Astrocyte (in vitro differentiated cells and primary cell): Measurements from ENCODE around the gene C1orf21. TPM values are rescaled to one million over a fixed set of nuclear protein-coding genes. Genes with fewer than 3 reads are reported as not detected.

ENCODE experiments used
- DNase-seq: peaks from one replicate; pipeline ENCODE4 v3.0.0-alpha.2; 2010; ENCODE audit warnings: low read depth
- FAIRE-seq: peaks from 2 replicates; lab custom pipeline; 2011; peaks lifted over from hg19 to GRCh38; lab: Jason Lieb, UNC
- H2AFZ ChIP-seq: 2 replicates; pipeline ENCODE4 v1.6.0; 2012; ENCODE audit warnings: low read depth, low read length, inconsistent platforms
- H3K27ac ChIP-seq: 2 replicates; pipeline ENCODE4 v1.5.1; 2011; ENCODE audit warnings: low read depth, low read length, inconsistent platforms
- H3K27me3 ChIP-seq: 2 replicates; pipeline ENCODE4 v1.6.0; 2011; ENCODE audit warnings: low read length, inconsistent platforms; ENCODE audit not compliant: insufficient read depth
- H3K36me3 ChIP-seq: 2 replicates; pipeline ENCODE4 v1.5.1; 2011; ENCODE audit warnings: low read length, inconsistent platforms; ENCODE audit not compliant: insufficient read depth
- H3K4me1 ChIP-seq: 2 replicates; pipeline ENCODE4 v1.5.1; 2011; ENCODE audit warnings: low read length, inconsistent platforms; ENCODE audit not compliant: insufficient read depth
- H3K4me2 ChIP-seq: 2 replicates; pipeline ENCODE4 v1.6.0; 2012; ENCODE audit warnings: low read length, inconsistent platforms
- H3K4me3 ChIP-seq: 2 replicates; pipeline ENCODE4 v1.5.1; 2011; ENCODE audit warnings: low read depth, mild to moderate bottlenecking, low read length, inconsistent platforms; ENCODE audit not compliant: insufficient read depth
- H3K79me2 ChIP-seq: 2 replicates; pipeline ENCODE4 v1.6.0; 2012; ENCODE audit warnings: mild to moderate bottlenecking, low read length, inconsistent platforms; ENCODE audit not compliant: insufficient read depth
- H3K9ac ChIP-seq: 2 replicates; pipeline ENCODE4 v1.6.0; 2012; ENCODE audit warnings: mild to moderate bottlenecking, low read length, inconsistent platforms
- H3K9me3 ChIP-seq: 2 replicates; pipeline ENCODE4 v1.5.1; 2012; ENCODE audit warnings: low read depth, mild to moderate bottlenecking, low read length, inconsistent platforms; ENCODE audit not compliant: insufficient read depth
- H4K20me1 ChIP-seq: 2 replicates; pipeline ENCODE4 v1.6.0; 2012; ENCODE audit warnings: low read length, inconsistent platforms; ENCODE audit not compliant: insufficient read depth
- H3K27ac Mint-ChIP-seq: one replicate; pipeline ENCODE4 v1.8.0; 2021; ENCODE audit warnings: mild to moderate bottlenecking, mixed read lengths; ENCODE audit not compliant: unreplicated experiment
- H3K27me3 Mint-ChIP-seq: one replicate; pipeline ENCODE4 v1.8.0; 2021; ENCODE audit warnings: low read depth, mixed read lengths; ENCODE audit not compliant: unreplicated experiment
- H3K36me3 Mint-ChIP-seq: one replicate; pipeline ENCODE4 v1.8.0; 2021; ENCODE audit warnings: low read depth, mixed read lengths; ENCODE audit not compliant: unreplicated experiment
- H3K4me1 Mint-ChIP-seq: one replicate; pipeline ENCODE4 v1.8.0; 2021; ENCODE audit warnings: low read depth, mixed read lengths; ENCODE audit not compliant: unreplicated experiment
- H3K4me3 Mint-ChIP-seq: one replicate; pipeline ENCODE4 v1.8.0; 2021; ENCODE audit warnings: mild to moderate bottlenecking, moderate library complexity, mixed read lengths; ENCODE audit not compliant: unreplicated experiment
- H3K9me3 Mint-ChIP-seq: one replicate; pipeline ENCODE4 v1.8.0; 2021; ENCODE audit warnings: mild to moderate bottlenecking, mixed read lengths; ENCODE audit not compliant: unreplicated experiment
- EZH2 ChIP-seq: IDR thresholded peaks from 2 replicates; pipeline ENCODE4 v1.6.1; 2012; ENCODE audit warnings: mild to moderate bottlenecking, low read length, inconsistent platforms; ENCODE audit not compliant: insufficient read depth
- total RNA-seq: library from RNA; stranded (reverse); gene quantifications from 2 replicates; pipeline ENCODE4 v1.2.1, GENCODE V29; 2021
- TF ChIP-seq, protein P1 (sequence below): IDR thresholded peaks from 2 replicates; pipeline ENCODE4 v1.5.1; 2011; ENCODE audit warnings: low read depth, mild to moderate bottlenecking, inconsistent platforms, low read length, moderate library complexity; ENCODE audit not compliant: insufficient read depth

Gene C1orf21
- total RNA-seq, 1 donor from 2014 or later = 15.1 TPM

DNA sequence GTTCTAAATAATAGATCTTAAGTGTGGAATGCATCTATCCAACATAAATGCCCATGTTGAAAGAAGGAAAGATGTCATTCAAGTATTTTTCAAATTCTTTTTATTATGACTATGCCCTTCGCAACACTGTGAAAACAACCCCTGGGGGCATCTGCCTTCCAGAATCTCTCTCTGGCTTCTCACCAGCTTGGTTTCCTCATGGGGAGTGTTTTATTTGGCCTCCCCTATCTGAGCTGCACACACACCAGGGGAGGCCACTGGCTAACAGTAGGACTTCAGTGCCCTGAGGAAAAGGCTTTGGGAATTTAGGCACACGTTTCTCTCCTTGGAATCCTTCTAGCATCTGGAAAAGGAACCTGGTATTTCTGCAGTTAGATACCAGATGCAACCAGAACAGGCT, 237.2 kb downstream of the C1orf21 start:
- H3K36me3 Mint-ChIP-seq = peaks cover 7% of the 10 kb centered on the region
- no peak overlapping the region for H3K4me3 ChIP-seq
- no peaks in the 10 kb centered on the region for H3K9me3 ChIP-seq
- H3K27me3 Mint-ChIP-seq = no peaks in the 10 kb centered on the region
- no peaks in the 10 kb centered on the region for H4K20me1 ChIP-seq
- H3K27me3 ChIP-seq = no peaks in the 10 kb centered on the region
- no peaks in the 10 kb centered on the region for H3K9me3 Mint-ChIP-seq
- H2AFZ ChIP-seq = no peak overlapping the region
- peaks cover 5% of the 10 kb centered on the region for H3K4me1 ChIP-seq
- FAIRE-seq (no peak), DNase-seq (no peak)
- H3K79me2 ChIP-seq = no peaks in the 10 kb centered on the region
- H3K4me3 Mint-ChIP-seq = no peak overlapping the region
- no peak overlapping the region for H3K9ac ChIP-seq
- no peak overlapping the region for H3K27ac ChIP-seq
- no peak overlapping the region for H3K4me2 ChIP-seq
- TF ChIP-seq, protein P1, sequence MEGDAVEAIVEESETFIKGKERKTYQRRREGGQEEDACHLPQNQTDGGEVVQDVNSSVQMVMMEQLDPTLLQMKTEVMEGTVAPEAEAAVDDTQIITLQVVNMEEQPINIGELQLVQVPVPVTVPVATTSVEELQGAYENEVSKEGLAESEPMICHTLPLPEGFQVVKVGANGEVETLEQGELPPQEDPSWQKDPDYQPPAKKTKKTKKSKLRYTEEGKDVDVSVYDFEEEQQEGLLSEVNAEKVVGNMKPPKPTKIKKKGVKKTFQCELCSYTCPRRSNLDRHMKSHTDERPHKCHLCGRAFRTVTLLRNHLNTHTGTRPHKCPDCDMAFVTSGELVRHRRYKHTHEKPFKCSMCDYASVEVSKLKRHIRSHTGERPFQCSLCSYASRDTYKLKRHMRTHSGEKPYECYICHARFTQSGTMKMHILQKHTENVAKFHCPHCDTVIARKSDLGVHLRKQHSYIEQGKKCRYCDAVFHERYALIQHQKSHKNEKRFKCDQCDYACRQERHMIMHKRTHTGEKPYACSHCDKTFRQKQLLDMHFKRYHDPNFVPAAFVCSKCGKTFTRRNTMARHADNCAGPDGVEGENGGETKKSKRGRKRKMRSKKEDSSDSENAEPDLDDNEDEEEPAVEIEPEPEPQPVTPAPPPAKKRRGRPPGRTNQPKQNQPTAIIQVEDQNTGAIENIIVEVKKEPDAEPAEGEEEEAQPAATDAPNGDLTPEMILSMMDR = no peak
- no peak for TF ChIP-seq EZH2
- H3K36me3 ChIP-seq = no peaks in the 10 kb centered on the region
- peaks cover 6% of the 10 kb centered on the region for H3K4me1 Mint-ChIP-seq
- H3K27ac Mint-ChIP-seq = no peak overlapping the region

DNA sequence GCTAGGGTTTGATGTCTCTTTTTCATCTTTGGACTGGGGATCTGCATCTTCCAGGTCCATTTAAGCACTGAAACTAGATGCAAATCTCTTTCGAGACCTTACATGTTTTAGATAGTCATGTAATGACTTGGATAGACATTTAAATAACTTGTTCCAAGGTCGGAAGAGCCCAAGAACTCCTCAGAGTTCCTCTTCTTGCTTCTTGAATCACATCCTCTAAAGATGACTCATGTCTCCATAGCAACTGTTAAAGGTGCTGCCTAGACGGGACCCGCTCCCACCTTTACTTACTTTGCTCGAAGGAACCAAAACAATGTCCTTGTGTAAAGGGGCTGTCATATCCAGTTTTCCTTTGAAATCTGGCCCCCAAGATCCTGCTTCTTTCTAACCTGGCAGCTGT, 237.8 kb downstream of the C1orf21 start:
- H3K27ac ChIP-seq = no peak overlapping the region
- no peaks in the 10 kb centered on the region for H3K9me3 ChIP-seq
- TF ChIP-seq, protein P1 = no peak
- no peak for TF ChIP-seq EZH2
- H3K9me3 Mint-ChIP-seq = no peaks in the 10 kb centered on the region
- no peak overlapping the region for H3K9ac ChIP-seq
- H3K36me3 ChIP-seq = no peaks in the 10 kb centered on the region
- H3K27ac Mint-ChIP-seq = no peak overlapping the region
- peaks cover 5% of the 10 kb centered on the region for H3K4me1 ChIP-seq
- H3K27me3 Mint-ChIP-seq = no peaks in the 10 kb centered on the region
- H3K4me2 ChIP-seq = no peak overlapping the region
- no peak overlapping the region for H3K4me3 Mint-ChIP-seq
- H3K79me2 ChIP-seq = no peaks in the 10 kb centered on the region
- H3K36me3 Mint-ChIP-seq = peaks cover 7% of the 10 kb centered on the region
- H3K27me3 ChIP-seq = no peaks in the 10 kb centered on the region
- no peak for DNase-seq
- H2AFZ ChIP-seq = no peak overlapping the region
- no peak for FAIRE-seq
- H3K4me3 ChIP-seq = no peak overlapping the region
- H4K20me1 ChIP-seq = no peaks in the 10 kb centered on the region
- H3K4me1 Mint-ChIP-seq = peaks cover 6% of the 10 kb centered on the region

DNA sequence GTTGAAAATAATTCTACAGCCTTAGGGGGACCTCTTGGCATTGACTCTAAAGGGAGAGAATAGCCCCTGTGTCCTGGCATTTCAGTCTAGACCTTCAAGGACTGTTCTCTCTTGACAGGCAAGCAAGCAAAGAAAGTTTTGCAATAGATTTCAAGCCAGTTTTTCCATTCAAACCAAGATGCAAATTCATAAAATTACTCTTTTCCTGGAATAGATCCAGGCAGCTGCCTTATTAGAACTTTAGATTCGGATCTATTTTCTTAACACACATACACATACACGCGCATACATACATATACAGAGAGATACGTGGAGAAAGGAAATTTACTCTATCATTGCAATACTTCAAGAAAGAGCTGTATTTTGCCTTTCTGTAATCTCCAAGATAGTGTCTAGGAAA, 238.4 kb downstream of the C1orf21 start:
- Histone ChIP-seq H3K4me3 (no peak overlapping the region), H2AFZ (no peak overlapping the region), H3K4me1 (peaks cover 5% of the 10 kb centered on the region), H4K20me1 (no peaks in the 10 kb centered on the region), H3K4me2 (no peak overlapping the region), H3K9me3 (no peaks in the 10 kb centered on the region), H3K36me3 (no peaks in the 10 kb centered on the region), H3K27ac (no peak overlapping the region), H3K27me3 (no peaks in the 10 kb centered on the region), H3K9ac (no peak overlapping the region), H3K79me2 (no peaks in the 10 kb centered on the region)
- Mint-ChIP-seq H3K36me3 (peaks cover 10% of the 10 kb centered on the region), H3K4me1 (peaks cover 6% of the 10 kb centered on the region), H3K9me3 (no peaks in the 10 kb centered on the region), H3K4me3 (no peak overlapping the region), H3K27me3 (no peaks in the 10 kb centered on the region), H3K27ac (no peak overlapping the region)
- TF ChIP-seq, protein P1 = no peak
- TF ChIP-seq EZH2 = no peak
- FAIRE-seq = no peak
- no peak for DNase-seq
